Stimulated activated CD8-positive, alpha-beta memory T cell treated with anti-CD3 and anti-CD28 coated beads, Interleukin-15, amount 100 ng/mL, for 1 hour (primary cell): ENCODE measurements around the gene TXNDC17.
"Not testable (repeated sequence)": the region's sequence is repeated elsewhere in the genome, so short reads cannot be mapped to it uniquely, and the experiment has no call there.

Experiments
- DNase-seq: peaks from one replicate; pipeline ENCODE4 v3.0.0-alpha.2; 2020; ENCODE audit warnings: low read depth

Gene TXNDC17

GRCh38 chr17:6683730-6684459, 43.0 kb downstream of the TXNDC17 start:
- DNase-seq = no peak

- no peak for DNase-seq
These were observed 43.6 kb downstream of the TXNDC17 start for GRCh38 chr17:6684460-6684783.

GRCh38 chr17:6684881-6685767, 44.3 kb downstream of the TXNDC17 start:
- DNase-seq = no peak

- no peak for DNase-seq
These were observed 45.2 kb downstream of the TXNDC17 start for GRCh38 chr17:6686026-6686425.

GRCh38 chr17:6688944-6689343, 48.1 kb downstream of the TXNDC17 start:
- DNase-seq = no peak

GRCh38 chr17:6690641-6691040, 49.8 kb downstream of the TXNDC17 start:
- DNase-seq = no peak

GRCh38 chr17:6691546-6691945, 50.7 kb downstream of the TXNDC17 start:
- no peak for DNase-seq

- DNase-seq = not testable (repeated sequence)
These were observed 51.1 kb downstream of the TXNDC17 start for GRCh38 chr17:6691958-6692357.
